ENCODE measurements around the gene DACH1.

The DACH1 gene

GRCh38 chr13:71854401-71854800 is 12.6 kb downstream of the DACH1 start:
- no peak for DNase-seq (ENCODE audit: low read depth in 1 of 2, low spot score in 1 of 2)
- TF ChIP-seq POLR2AphosphoS5 (IDR thresholded peaks at IDR 0.05; ENCODE audit: low read depth) (no peak), GABPA (IDR thresholded peaks at IDR 0.05; ENCODE audit: low read depth) (no peak), REST (IDR thresholded peaks at IDR 0.05; ENCODE audit: insufficient replicate concordance, low read depth) (no peak), CTCF (IDR thresholded peaks at IDR 0.05; ENCODE audit: insufficient read depth, low read length) (no peak), SPI1 (IDR thresholded peaks at IDR 0.05; ENCODE audit: borderline replicate concordance, low read depth) (no peak)
- no peak overlapping the region for H3K4me3 ChIP-seq (replicated peaks; ENCODE audit: insufficient read depth, low read length)
- H3K27me3 ChIP-seq (ENCODE audit: insufficient read depth, poor library complexity, severe bottlenecking): no peaks in the 10 kb centered on the region
- no peak overlapping the region for H3K27ac ChIP-seq (replicated peaks)

- no peak for DNase-seq (ENCODE audit: low read depth in 1 of 2, low spot score in 1 of 2)
- TF ChIP-seq CTCF (IDR thresholded peaks at IDR 0.05; ENCODE audit: insufficient read depth, low read length) (no peak), GABPA (IDR thresholded peaks at IDR 0.05; ENCODE audit: low read depth) (no peak), SPI1 (IDR thresholded peaks at IDR 0.05; ENCODE audit: borderline replicate concordance, low read depth) (no peak), REST (IDR thresholded peaks at IDR 0.05; ENCODE audit: insufficient replicate concordance, low read depth) (no peak), POLR2AphosphoS5 (IDR thresholded peaks at IDR 0.05; ENCODE audit: low read depth) (no peak)
These were observed 13.3 kb downstream of the DACH1 start for GRCh38 chr13:71853725-71854124.

GRCh38 chr13:71852736-71853135 is 14.3 kb downstream of the DACH1 start:
- Histone ChIP-seq H3K27me3 (ENCODE audit: insufficient read depth, poor library complexity, severe bottlenecking) (no peaks in the 10 kb centered on the region), H3K27ac (replicated peaks) (no peak overlapping the region)
- no peak for DNase-seq (ENCODE audit: low read depth in 1 of 2, low spot score in 1 of 2)

More at GRCh38 chr13:71853725-71854124, 13.3 kb downstream of the DACH1 start:
- H3K27ac ChIP-seq (replicated peaks): no peak overlapping the region
- no peaks in the 10 kb centered on the region for H3K27me3 ChIP-seq (ENCODE audit: insufficient read depth, poor library complexity, severe bottlenecking)
- H3K4me3 ChIP-seq (replicated peaks; ENCODE audit: insufficient read depth, low read length): no peak overlapping the region

More at GRCh38 chr13:71852736-71853135, 14.3 kb downstream of the DACH1 start:
- no peak overlapping the region for H3K4me3 ChIP-seq (replicated peaks; ENCODE audit: insufficient read depth, low read length)
- TF ChIP-seq POLR2AphosphoS5 (IDR thresholded peaks at IDR 0.05; ENCODE audit: low read depth) (no peak), CTCF (IDR thresholded peaks at IDR 0.05; ENCODE audit: insufficient read depth, low read length) (no peak)
